ENCODE data around the gene BORA.
"Not testable (repeated sequence)": the region's sequence is repeated elsewhere in the genome, so short reads cannot be mapped to it uniquely, and the experiment has no call there.

BORA gene

DNA sequence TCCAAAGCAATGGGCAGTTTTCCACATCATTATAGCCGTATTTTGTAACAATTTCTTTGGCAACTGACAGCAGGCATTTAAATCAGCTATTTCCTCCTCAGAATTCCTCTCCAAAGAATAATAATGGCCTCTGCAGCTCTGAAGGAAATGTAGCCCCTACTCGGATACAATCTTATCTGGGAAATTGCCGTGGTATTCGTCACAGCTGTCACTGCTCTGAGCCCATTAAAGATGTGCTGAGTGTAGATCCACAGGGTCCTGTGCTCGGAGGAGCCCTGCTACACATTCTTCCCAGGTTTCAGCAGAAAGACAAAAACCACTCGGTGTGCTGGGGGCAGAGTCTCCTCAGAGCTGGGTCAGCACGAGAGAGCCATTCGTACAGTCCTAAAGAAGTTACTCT lies 33.4 kb upstream of the BORA start:
- TF ChIP-seq, protein P1, sequence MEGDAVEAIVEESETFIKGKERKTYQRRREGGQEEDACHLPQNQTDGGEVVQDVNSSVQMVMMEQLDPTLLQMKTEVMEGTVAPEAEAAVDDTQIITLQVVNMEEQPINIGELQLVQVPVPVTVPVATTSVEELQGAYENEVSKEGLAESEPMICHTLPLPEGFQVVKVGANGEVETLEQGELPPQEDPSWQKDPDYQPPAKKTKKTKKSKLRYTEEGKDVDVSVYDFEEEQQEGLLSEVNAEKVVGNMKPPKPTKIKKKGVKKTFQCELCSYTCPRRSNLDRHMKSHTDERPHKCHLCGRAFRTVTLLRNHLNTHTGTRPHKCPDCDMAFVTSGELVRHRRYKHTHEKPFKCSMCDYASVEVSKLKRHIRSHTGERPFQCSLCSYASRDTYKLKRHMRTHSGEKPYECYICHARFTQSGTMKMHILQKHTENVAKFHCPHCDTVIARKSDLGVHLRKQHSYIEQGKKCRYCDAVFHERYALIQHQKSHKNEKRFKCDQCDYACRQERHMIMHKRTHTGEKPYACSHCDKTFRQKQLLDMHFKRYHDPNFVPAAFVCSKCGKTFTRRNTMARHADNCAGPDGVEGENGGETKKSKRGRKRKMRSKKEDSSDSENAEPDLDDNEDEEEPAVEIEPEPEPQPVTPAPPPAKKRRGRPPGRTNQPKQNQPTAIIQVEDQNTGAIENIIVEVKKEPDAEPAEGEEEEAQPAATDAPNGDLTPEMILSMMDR (conservative IDR thresholded peaks at IDR 0.05) = no peak
- no peak for TF ChIP-seq ZFX (IDR thresholded peaks at IDR 0.05)
- H3K27ac ChIP-seq = no peak overlapping the region

GRCh38 chr13:72696579-72696978 lies 31.1 kb upstream of the BORA start:
- H3K27ac ChIP-seq = no peak overlapping the region
- no peak for TF ChIP-seq ZFX (IDR thresholded peaks at IDR 0.05)
- TF ChIP-seq, protein P1 (conservative IDR thresholded peaks at IDR 0.05) = peak; percentile 23

DNA sequence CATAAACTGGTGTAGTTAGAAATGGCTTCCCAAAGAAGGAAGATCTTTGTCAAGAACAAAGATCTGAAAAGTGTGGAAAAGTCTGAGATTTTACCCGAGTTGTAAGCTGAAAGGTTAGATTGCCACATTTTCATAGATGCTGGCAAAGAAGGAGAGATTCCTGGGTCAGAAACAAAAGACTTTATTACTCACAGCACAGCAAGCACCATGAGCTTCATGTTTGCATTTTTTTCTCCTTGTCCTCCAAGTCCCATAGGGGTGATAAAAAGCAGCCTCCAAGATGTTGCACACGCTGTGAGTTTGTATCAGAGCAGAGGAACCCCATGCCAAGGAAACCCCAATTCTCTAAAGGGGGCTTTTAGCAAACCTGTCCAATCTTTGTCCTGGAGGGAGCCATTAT lies 29.6 kb upstream of the BORA start:
- no peak for TF ChIP-seq ZFX (IDR thresholded peaks at IDR 0.05)
- TF ChIP-seq, protein P1 (conservative IDR thresholded peaks at IDR 0.05) = no peak

GRCh38 chr13:72700509-72700908 lies 27.2 kb upstream of the BORA start:
- TF ChIP-seq, protein P1 (conservative IDR thresholded peaks at IDR 0.05) = no peak
- TF ChIP-seq ZFX (IDR thresholded peaks at IDR 0.05) = no peak

More for the DNA sequence above, 29.6 kb upstream of the BORA start:
- no peak overlapping the region for H3K27ac ChIP-seq

DNA sequence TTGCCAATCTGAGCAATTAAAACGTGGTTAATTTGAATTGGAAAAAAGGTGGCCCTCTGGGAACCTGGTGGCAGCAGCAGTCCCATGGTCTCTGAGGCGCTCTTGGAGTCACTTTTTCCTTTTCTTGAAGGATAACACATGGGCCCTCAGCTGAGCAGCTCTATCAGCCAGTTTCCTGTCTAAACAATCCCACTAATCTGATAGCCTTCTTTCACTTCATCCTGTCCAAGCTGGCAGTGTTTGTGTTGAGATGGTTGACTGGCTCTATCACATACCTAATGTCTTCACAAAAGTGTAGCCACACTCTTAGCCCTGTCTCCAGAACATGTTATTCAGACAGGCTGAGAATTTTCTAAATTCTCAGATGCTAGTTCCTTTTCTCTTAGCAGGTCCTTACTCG lies 10.9 kb upstream of the BORA start:
- no peak for TF ChIP-seq ZFX (IDR thresholded peaks at IDR 0.05)
- TF ChIP-seq, protein P1 (conservative IDR thresholded peaks at IDR 0.05) = no peak
- no peak overlapping the region for H3K27ac ChIP-seq

More at GRCh38 chr13:72700509-72700908, 27.2 kb upstream of the BORA start:
- H3K27ac ChIP-seq = no peak overlapping the region

DNA sequence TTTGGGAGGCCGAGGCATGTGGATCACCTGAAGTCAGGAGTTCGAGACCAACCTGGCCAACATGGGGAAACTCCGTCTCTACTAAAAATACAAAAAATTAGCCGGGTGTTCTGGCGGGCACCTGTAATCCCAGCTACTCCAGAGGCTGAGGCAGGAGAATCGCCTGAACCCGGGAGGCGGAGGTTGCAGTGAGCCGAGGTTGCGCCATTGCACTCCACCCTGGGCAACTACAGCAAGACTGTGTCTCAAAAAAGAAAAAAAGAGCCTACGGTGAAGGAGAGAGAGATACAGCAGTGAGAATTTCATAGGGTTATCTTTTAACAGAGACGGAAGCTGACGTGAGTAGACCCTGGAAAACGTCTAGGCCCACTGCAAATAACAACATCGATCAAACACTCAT lies 1.5 kb upstream of the BORA start:
- H3K27ac ChIP-seq = not testable (repeated sequence)

GRCh38 chr13:72726726-72727416 lies 852 bp upstream of the BORA start:
- TF ChIP-seq, protein P1 (conservative IDR thresholded peaks at IDR 0.05) = no peak
- peak overlapping the region; percentile 77 for H3K27ac ChIP-seq

DNA sequence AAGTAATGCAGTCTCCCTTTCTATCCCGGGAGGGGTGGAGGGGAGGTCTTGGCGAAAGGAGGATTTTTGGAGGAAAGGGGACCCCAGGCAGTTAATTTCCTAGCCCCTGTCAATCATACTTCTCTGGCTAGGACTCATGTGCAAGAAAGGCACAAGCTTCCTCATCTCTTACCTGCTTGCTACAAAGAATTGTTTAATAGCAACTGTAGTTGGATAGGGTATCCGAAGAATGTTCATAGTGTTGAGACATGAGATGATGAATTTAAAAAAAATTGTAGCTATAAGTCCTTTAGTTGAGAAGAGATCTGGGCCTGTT lies 525 bp downstream of the BORA start:
- TF ChIP-seq, protein P1 (conservative IDR thresholded peaks at IDR 0.05) = no peak
- no peak for TF ChIP-seq ZFX (IDR thresholded peaks at IDR 0.05)

More for the DNA sequence above, 525 bp downstream of the BORA start:
- H3K27ac ChIP-seq = peak overlapping the region; percentile 77

All from C4-2B (cell line).